IPS-NIHi11 (cell line): ENCODE results near the gene SERINC4.

ENCODE experiments used
- DNase-seq: peaks from one replicate; pipeline ENCODE4 v3.0.0; 2012; ENCODE audit warnings: mixed read lengths, low spot score

SERINC4 gene

GRCh38 chr15:43749690-43750345, 50.2 kb downstream of the SERINC4 start:
- DNase-seq = no peak

GRCh38 chr15:43748376-43748775, 51.6 kb downstream of the SERINC4 start:
- DNase-seq = no peak

- peak; percentile 11 for DNase-seq
These were observed 53.1 kb downstream of the SERINC4 start for GRCh38 chr15:43746903-43747309.

- peak; percentile 98 for DNase-seq
These were observed 53.6 kb downstream of the SERINC4 start, which contains the start of gene PDIA3 for GRCh38 chr15:43746245-43746902. Gene PDIA3, plus strand, starts transcription at chr15:43746438. Its CDS starts 102 bp downstream, at chr15:43746540.
